Erythroblast (primary cell): ENCODE results near the gene FUCA2.

Experiments used
- GATA1 ChIP-seq: IDR thresholded peaks from 2 replicates; pipeline ENCODE4 v1.6.1; 2011; ENCODE audit warnings: low read depth, mild to moderate bottlenecking, control low read depth, low read length, moderate library complexity
- POLR2A ChIP-seq: IDR thresholded peaks from 2 replicates; pipeline ENCODE4 v1.6.1; 2011; ENCODE audit warnings: mild to moderate bottlenecking, low read length

- TF ChIP-seq POLR2A (no peak), GATA1 (no peak)
Measured at GRCh38 chr6:143555071-143555492, 43.6 kb upstream of the FUCA2 start.
